Stomach (tissue), 9 donors: ENCODE measurements around the gene PTPRG. TPM values are rescaled to one million over a fixed set of nuclear protein-coding genes. Genes with fewer than 3 reads are reported as not detected.

Experiments
- DNase-seq, 2 donors: peaks; one replicate each; pipeline versions ENCODE4 v3.0.0 to v3.0.0-alpha.2; 2013 to 2019
- H3K27ac ChIP-seq, 5 donors: fragments of 200-600 bp in 4 of 5; sonication (generic) in 4 of 5; one replicate each; pipeline ENCODE4 v1.5.1; 2013 to 2019; ENCODE audit warnings: mild to moderate bottlenecking in 1 of 5, moderate library complexity in 1 of 5
- H3K27me3 ChIP-seq, 3 donors: fragments of 200-600 bp; sonication (generic); one replicate each; pipeline ENCODE4 v1.5.1; 2017 to 2019; ENCODE audit warnings: mixed run types in 1 of 3
- H3K36me3 ChIP-seq, 4 donors: fragments of 200-600 bp; sonication (generic); 1 replicate in 3 of 4; 2 replicates in 1 of 4; pipeline ENCODE4 v1.5.1; 2016 to 2019
- H3K4me1 ChIP-seq, 4 donors: fragments of 200-600 bp; sonication (generic); one replicate each; pipeline ENCODE4 v1.5.1; 2016 to 2019
- H3K4me3 ChIP-seq, 4 donors: fragments of 200-600 bp; sonication (generic) in 3 of 4; one replicate each; pipeline ENCODE4 v1.5.1; 2016 to 2019; ENCODE audit warnings: mild to moderate bottlenecking in 1 of 4
- H3K9me3 ChIP-seq, 4 donors: fragments of 200-600 bp; sonication (generic); one replicate each; pipeline ENCODE4 v1.5.1; 2016 to 2019
- EP300 ChIP-seq: sonication (generic); formaldehyde crosslinking; IDR thresholded peaks from one replicate; pipeline ENCODE4 v1.6.1; 2017; ENCODE audit warnings: antibody characterized with exemption
- POLR2A ChIP-seq, 4 donors: fragments of 450-650 bp; IDR thresholded peaks; one replicate each; pipeline ENCODE4 v1.6.1; 2016; ENCODE audit warnings: antibody characterized with exemption in 4 of 4, control low read depth in 2 of 4, mild to moderate bottlenecking in 1 of 4, moderate library complexity in 1 of 4
- POLR2AphosphoS5 ChIP-seq, 3 donors: sonication (generic); formaldehyde crosslinking; IDR thresholded peaks; one replicate each; pipeline ENCODE4 v1.6.1; 2016; ENCODE audit warnings: antibody characterized with exemption in 3 of 3
- WGBS, 5 donors: extraction: QIAGEN DNeasy Blood & Tissue Kit in 3 of 5; methylation state at CpG; one replicate each; pipeline versions ENCODE4 v1.1.5 to v1.1.7; 2013 to 2018; 5-methylcytosine and 5-hydroxymethylcytosine counted together
- intact Hi-C: fragments of 100-400 bp; cut with DNase I; formaldehyde crosslinking; loops from one replicate; pipeline ENCODE4 v1.15.1; 2023; ENCODE audit warnings: low total_unique reads
- polyA plus RNA-seq, 3 donors: library from polyadenylated mRNA; stranded (reverse); fragments of 200-250 nt; gene quantifications; one replicate each; pipeline ENCODE4 v1.2.3, GENCODE V29; 2013
- total RNA-seq, 5 donors: library from RNA; depleted of rRNA; stranded (reverse); fragments of >200 nt; gene quantifications; one replicate each; pipeline versions ENCODE4 v1.1.0 to v1.2.3, GENCODE V29; 2014 to 2016
- TF ChIP-seq, protein P1 (sequence below), 7 experiments: fragments of 450-650 bp in 4 of 7; fragments of 200-600 bp in 3 of 7; sonication (generic) in 3 of 7; IDR thresholded peaks; one replicate each; pipeline ENCODE4 v1.5.1; 2016 to 2019; ENCODE audit warnings: antibody characterized with exemption in 7 of 7, control low read depth in 2 of 7, mild to moderate bottlenecking in 1 of 7
- donor health status: healthy with polysubstance abuse.
- donor health status: Bipolar disorder and iron deficiency.
- donor health status: healthy.

PTPRG gene
- total and polyA plus RNA-seq, 8 donors, result 2.4 to 96.0 (median 22.0) TPM

DNA sequence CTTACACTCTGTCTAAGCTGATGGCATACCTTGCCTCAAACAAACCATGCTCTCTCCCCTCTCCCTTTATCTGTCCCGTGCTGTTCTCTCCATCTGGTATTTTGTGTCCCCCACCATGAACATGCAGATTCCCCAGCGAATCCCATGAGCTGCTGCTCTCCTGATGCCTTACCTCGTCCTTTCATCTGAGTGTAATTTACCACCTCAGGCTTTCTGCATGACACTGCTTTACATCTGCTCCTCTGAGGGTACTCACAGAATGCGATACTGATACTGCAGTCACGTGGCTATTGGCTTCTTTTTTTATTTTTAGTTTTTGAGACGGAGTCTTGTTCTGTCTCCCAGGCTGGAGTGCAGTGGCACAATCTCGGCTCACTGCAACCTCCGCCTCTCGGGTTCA, 341.7 kb downstream of the PTPRG start:
- Histone ChIP-seq H3K4me1 (peaks cover 8 to 24% (median 14%) of the 10 kb centered on the region in 4 donors), H3K9me3 (no peaks in the 10 kb centered on the region), H3K27me3 (no peaks in the 10 kb centered on the region), H3K4me3 (no peak overlapping the region), H3K27ac (no peak overlapping the region), H3K36me3 (no peaks in the 10 kb centered on the region)
- intact Hi-C loops, result no loop called here
- no peak for TF ChIP-seq POLR2AphosphoS5 (IDR thresholded peaks at IDR 0.05)
- TF ChIP-seq, protein P1, sequence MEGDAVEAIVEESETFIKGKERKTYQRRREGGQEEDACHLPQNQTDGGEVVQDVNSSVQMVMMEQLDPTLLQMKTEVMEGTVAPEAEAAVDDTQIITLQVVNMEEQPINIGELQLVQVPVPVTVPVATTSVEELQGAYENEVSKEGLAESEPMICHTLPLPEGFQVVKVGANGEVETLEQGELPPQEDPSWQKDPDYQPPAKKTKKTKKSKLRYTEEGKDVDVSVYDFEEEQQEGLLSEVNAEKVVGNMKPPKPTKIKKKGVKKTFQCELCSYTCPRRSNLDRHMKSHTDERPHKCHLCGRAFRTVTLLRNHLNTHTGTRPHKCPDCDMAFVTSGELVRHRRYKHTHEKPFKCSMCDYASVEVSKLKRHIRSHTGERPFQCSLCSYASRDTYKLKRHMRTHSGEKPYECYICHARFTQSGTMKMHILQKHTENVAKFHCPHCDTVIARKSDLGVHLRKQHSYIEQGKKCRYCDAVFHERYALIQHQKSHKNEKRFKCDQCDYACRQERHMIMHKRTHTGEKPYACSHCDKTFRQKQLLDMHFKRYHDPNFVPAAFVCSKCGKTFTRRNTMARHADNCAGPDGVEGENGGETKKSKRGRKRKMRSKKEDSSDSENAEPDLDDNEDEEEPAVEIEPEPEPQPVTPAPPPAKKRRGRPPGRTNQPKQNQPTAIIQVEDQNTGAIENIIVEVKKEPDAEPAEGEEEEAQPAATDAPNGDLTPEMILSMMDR (IDR thresholded peaks at IDR 0.05), result no peak
- no peak for TF ChIP-seq EP300
- TF ChIP-seq POLR2A (IDR thresholded peaks at IDR 0.05), result no peak
- 91 to 94% (median 93%) methylated on average over 9 of the region's 9 CpGs for WGBS, 5 donors
- DNase-seq, result no peak

DNA sequence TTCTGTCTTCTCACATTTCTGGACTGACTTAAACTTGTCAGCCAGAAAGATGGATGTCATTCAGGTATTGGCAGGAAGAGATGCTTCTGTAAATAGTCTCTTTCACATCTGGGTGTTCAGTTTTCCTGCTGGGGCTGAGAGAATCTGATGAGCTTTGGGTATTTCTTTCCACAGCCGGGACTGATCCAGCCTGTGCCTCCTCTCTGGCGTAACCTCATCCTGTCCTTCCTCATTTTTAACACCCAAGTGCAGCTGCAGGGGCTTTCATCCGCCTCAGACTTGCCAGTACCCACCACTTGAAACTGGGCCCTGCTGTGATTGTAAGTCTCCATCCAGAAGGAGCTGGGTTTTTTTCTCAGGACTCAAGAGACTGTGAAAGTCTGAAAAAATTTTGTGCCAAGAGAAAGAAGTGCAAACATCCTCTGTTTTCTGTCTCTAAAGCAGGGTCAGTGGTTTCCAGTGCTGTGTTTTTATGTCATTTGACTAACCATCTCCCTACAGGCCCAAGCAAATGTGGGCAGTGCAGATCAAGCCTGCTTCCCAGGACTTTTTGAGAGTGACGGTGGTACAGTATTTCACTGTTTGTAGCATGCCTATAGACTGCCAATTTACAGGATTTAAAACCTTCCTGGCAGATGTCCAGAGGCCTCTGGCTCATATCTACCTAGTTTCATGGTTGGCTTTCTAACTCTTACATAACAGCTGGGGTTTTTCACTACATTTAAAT, 342.7 kb downstream of the PTPRG start:
- no peak overlapping the region for H3K4me3 ChIP-seq
- DNase-seq, result peak; percentile 34 to 76
- intact Hi-C loops, result no loop called here
- TF ChIP-seq EP300 (no peak), POLR2AphosphoS5 (IDR thresholded peaks at IDR 0.05) (no peak), POLR2A (IDR thresholded peaks at IDR 0.05) (no peak)
- TF ChIP-seq, protein P1 (IDR thresholded peaks at IDR 0.05), result no peak
- H3K36me3 ChIP-seq, result no peaks in the 10 kb centered on the region
- 30 to 45% (median 40%) methylated on average over 4 of the region's 4 CpGs for WGBS, 5 donors
- no peaks in the 10 kb centered on the region for H3K27me3 ChIP-seq
- peaks cover 8 to 24% (median 17%) of the 10 kb centered on the region in 4 donors for H3K4me1 ChIP-seq
- no peaks in the 10 kb centered on the region for H3K9me3 ChIP-seq
- H3K27ac ChIP-seq, result peak overlapping the region in 4 of 5 donors; percentile 18 to 60 (median 55)

DNA sequence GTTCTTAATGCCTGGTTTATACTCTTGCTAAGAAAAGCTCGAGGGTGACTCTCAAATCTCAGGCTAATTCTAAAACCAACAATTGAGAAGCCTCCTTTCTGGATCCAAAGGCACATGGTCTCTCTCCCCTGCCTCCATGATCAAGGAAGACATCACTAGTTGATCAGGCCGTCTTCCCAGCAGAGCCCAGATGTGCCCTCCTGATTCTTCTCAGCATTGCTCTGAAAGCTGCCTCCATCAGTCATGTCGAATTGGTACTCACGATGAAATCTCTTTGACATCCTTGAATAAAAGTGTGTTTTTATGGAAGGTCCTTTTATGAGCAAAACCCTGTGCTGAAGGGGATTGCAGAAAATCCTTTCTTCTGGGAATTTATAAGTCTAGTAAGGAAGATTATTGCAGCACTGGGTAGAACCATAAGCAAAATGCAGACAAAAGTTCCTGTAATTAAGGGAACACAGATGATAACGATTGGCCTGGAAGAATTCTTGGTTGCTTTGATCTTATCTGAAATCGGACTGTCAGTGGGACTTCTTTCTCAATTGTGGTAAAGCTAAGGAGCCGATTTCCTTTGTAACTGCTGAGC, 345.9 kb downstream of the PTPRG start:
- no peak for DNase-seq
- Histone ChIP-seq H3K4me3 (no peak overlapping the region), H3K9me3 (no peaks in the 10 kb centered on the region), H3K27ac (no peak overlapping the region), H3K4me1 (peaks cover 8 to 24% (median 17%) of the 10 kb centered on the region in 4 donors), H3K27me3 (no peaks in the 10 kb centered on the region), H3K36me3 (no peaks in the 10 kb centered on the region)
- 85 to 92% (median 89%) methylated on average over 7 of the region's 7 CpGs for WGBS, 5 donors
- intact Hi-C loops, result no loop called here
- TF ChIP-seq EP300 (no peak), POLR2AphosphoS5 (IDR thresholded peaks at IDR 0.05) (no peak), POLR2A (IDR thresholded peaks at IDR 0.05) (no peak)
- TF ChIP-seq, protein P1 (IDR thresholded peaks at IDR 0.05), result no peak

DNA sequence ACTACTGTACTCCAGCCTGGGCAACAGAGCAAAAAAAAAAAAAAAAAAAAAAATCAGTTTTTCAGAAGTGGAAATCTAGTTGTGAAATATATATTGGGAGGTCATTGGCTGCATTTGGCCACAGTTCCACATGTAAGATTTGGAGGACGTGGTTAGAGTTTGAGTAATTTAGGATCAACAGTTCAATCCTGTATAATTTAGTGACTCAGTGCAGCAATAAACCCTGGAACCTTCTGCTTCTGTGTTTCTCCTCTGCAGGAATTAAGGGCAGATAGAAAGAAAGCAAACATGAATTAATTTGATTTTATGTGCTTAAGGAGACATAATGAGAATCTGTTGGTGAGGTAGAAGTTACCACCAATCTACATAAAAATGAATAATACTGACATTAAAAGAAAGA, 347.0 kb downstream of the PTPRG start:
- TF ChIP-seq EP300 (no peak), POLR2A (IDR thresholded peaks at IDR 0.05) (no peak)
- Histone ChIP-seq H3K27me3 (no peaks in the 10 kb centered on the region), H3K27ac (no peak overlapping the region), H3K4me3 (no peak overlapping the region), H3K4me1 (peaks cover 8 to 22% (median 17%) of the 10 kb centered on the region in 4 donors), H3K36me3 (no peaks in the 10 kb centered on the region), H3K9me3 (no peaks in the 10 kb centered on the region)
- WGBS, 5 donors, result 55 to 74% (median 69%) methylated on average over 1 of the region's 1 CpG
- DNase-seq, result no peak
- intact Hi-C loops, result no loop called here

DNA sequence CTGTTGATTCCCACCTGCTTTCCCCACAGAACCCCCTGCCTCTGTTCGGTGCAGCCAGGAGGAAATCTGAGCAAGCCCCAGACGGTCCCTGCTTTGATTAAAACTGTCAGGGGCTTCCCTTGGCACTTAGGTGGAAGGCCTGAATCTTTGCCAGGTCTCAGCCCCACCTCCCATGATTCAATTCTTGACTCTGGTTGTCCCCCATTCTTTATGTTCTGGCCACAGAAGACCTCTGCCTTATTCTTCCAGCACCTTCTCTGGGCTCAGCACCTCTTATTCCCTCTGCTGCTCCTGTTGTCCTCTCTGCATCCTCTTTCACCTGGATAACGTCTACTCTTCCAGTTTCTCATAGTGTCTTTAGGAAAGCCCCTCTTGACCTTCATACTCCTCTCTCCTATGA, 349.4 kb downstream of the PTPRG start:
- WGBS, 5 donors, result 78 to 90% (median 89%) methylated on average over 3 of the region's 3 CpGs
- TF ChIP-seq POLR2AphosphoS5 (IDR thresholded peaks at IDR 0.05), result no peak
- TF ChIP-seq POLR2A (IDR thresholded peaks at IDR 0.05), result no peak
- TF ChIP-seq, protein P1 (IDR thresholded peaks at IDR 0.05), result no peak
- Histone ChIP-seq H3K4me1 (peaks cover 0 to 4% (median 0%) of the 10 kb centered on the region in 4 donors), H3K4me3 (no peak overlapping the region), H3K27me3 (no peaks in the 10 kb centered on the region), H3K36me3 (no peaks in the 10 kb centered on the region), H3K9me3 (no peaks in the 10 kb centered on the region), H3K27ac (no peak overlapping the region)
- intact Hi-C loops, result no loop called here
- DNase-seq, result no peak
